ENCODE results near the gene XCL1.

DNA sequence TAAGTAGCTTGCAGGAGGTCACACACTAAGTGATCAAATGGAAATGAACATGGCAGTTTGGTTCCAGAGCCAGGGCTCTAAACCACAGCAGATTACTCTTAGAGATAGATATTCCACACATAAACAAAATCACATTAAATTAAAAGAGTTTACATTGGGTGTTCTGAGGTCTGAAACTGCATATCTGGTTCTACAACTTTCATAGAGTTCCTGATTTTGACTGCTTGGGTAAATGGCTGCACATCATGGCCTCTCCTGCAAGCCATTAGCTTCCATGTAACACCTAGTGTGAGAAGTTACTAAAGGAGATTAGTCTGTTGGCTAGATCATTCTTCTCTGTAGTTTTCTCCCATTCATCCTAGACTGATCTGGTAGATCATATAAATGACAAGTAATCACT lies 19.8 kb upstream of the XCL1 start:
- no peak for TF ChIP-seq POLR2A (IDR thresholded peaks at IDR 0.05; ENCODE audit: low read depth, low read length)
- TF ChIP-seq POLR2AphosphoS5 (IDR thresholded peaks at IDR 0.05; ENCODE audit: low read depth, low read length), result no peak
